Amniotic stem cell (primary cell): ENCODE results near the gene AADACL2.

Source experiments
- DNase-seq: peaks from one replicate; lab custom pipeline; 2025; lab: John Stamatoyannopoulos, UW

Gene AADACL2

DNA sequence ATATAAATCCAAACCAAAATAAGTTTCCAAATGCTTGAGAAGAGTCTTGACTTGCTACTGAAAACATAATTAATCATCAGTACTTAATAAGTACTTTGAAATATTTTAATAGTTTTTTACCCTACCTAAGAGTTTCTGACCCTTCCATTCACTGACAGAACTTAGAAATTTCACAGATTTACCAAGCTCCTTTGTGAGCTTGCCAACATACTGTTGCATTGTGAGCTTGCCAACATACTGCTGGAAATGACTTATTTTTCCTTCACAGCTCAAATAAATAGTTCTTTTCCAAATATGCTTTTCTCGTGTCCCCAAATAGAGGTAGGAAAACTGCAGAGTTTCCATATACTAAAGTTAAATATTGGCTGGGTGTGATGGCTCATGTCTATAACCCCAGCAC is 70.5 kb downstream of the AADACL2 start:
- no peak for DNase-seq

- no peak for DNase-seq
Observed at GRCh38 chr3:151806838-151807237, 73.1 kb downstream of the AADACL2 start.
